HG03103 (cell line): ENCODE data around the gene P2RY11.
A peak's percentile ranks its signal among the peaks of the same experiment; 100 is the strongest.

Experiments
- ATAC-seq: cut with Tn5 transposase; IDR thresholded peaks from one replicate; pipeline ENCODE4 v1.9.1; 2021; ENCODE audit warnings: low read depth; ENCODE audit not compliant: unreplicated experiment

P2RY11 gene, protein sequence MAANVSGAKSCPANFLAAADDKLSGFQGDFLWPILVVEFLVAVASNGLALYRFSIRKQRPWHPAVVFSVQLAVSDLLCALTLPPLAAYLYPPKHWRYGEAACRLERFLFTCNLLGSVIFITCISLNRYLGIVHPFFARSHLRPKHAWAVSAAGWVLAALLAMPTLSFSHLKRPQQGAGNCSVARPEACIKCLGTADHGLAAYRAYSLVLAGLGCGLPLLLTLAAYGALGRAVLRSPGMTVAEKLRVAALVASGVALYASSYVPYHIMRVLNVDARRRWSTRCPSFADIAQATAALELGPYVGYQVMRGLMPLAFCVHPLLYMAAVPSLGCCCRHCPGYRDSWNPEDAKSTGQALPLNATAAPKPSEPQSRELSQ

DNA sequence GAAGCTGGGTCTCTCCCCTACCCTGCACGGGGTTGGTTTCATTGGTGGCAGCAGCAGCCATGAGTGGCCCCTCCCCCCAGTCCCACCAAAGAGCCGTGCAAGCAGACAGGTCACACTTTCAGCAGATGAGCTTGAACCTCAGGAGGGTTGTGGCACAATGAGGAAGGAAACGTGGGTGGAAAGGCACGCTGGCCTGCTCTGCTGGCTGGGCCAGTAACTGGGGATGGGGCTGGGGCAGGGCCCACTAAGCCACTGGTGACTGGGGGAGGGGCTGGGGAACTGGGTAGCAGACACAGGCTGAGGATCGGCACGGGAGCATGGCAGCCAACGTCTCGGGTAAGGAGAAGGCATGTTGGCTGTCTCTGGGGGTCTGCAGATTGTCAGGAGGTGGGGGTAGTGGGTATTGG lies at the start of gene P2RY11:
Gene P2RY11, plus strand, starts transcription at position 289 of the 407 bp plus-strand sequence. Its CDS starts 29 bp downstream, at position 318.
- ATAC-seq = no peak

- ATAC-seq = no peak
These were observed 49.7 kb upstream of the P2RY11 start for GRCh38 chr19:10061717-10062310.

- ATAC-seq = no peak
These were observed 43.3 kb upstream of the P2RY11 start for GRCh38 chr19:10068205-10068604.

DNA sequence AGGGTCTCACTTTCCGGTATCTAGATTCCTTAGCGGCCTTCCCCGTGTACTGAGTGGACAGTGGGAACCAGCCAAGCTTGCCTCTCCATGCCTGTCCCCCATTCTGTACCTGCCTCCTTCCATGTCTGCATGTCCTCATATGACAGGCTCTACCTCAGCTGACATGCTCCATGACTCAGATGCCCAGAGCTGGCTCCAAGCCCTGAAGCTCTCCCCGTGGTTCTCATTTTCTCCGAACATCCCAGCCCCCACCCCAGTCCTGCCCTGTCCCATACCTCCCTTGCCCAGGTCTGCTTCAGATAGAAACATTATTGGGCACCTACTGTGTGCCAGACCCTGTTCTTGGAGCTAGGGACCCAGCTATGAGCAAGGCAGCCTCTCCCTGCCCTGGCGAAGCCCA lies 42.4 kb upstream of the P2RY11 start:
- no peak for ATAC-seq

GRCh38 chr19:10070730-10071446 lies 40.6 kb upstream of the P2RY11 start:
- no peak for ATAC-seq

DNA sequence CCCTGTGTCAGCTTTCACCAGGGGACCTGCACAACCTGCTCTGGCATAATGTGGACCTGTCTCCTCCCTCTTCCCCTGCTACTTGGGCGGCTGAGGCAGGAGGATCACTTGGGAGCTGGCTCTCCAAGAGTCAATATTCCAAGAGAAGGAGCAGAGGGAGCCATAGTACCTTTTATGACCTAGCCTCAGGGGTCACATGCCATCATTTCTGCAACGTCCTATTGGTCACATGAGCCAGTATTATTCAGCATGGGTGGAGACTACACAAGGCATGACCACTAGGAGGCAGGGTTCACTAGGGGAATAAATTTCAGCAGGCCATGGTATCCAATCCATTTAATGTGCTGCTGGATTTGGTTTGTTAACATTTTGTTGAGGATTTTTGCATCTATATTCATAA lies 37.3 kb upstream of the P2RY11 start:
- no peak for ATAC-seq

DNA sequence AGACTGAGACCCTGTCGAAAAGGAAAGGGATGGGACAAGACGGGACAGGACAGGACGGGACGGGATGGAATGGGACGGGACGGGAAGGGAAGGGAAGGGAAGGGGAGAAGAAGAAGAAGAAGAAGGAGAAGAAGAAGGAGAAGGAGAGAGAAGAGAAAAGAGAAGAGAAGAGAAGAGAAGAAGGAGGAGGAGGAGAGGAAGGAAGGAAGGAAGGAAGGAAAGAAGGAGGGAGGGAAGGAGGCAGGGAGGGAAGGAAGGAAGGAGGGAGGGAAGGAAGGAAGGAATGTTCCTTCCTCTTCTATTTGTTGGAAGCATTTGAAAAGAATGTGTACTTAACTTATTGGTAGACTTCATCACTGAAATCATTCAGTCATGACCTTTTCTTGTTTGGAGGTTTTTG lies 35.0 kb upstream of the P2RY11 start:
- ATAC-seq = no peak

- no peak for ATAC-seq
These were observed 33.2 kb upstream of the P2RY11 start for GRCh38 chr19:10078329-10078728.

GRCh38 chr19:10079031-10079453 lies 32.5 kb upstream of the P2RY11 start:
- ATAC-seq = no peak

DNA sequence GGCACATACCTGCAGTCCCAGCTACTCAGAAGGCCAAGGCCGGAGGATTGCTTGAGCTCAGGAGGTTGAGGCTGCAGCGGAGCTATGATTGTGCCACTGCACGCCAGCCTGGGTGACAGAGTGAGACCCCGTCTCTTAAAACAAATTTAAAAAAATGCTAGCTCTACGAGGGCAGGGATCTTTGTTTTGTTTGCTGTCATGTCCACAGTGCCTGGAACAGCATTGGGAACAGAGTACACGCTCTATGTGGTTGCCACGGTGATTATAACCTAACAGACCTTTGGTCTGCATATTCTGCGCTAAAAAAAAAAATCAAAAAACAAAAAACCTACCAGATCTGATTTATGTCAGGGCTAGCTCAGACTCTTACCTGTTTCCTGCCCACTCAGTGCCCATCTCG lies 27.6 kb upstream of the P2RY11 start:
- no peak for ATAC-seq

GRCh38 chr19:10084803-10085202 lies 26.7 kb upstream of the P2RY11 start:
- ATAC-seq = no peak

DNA sequence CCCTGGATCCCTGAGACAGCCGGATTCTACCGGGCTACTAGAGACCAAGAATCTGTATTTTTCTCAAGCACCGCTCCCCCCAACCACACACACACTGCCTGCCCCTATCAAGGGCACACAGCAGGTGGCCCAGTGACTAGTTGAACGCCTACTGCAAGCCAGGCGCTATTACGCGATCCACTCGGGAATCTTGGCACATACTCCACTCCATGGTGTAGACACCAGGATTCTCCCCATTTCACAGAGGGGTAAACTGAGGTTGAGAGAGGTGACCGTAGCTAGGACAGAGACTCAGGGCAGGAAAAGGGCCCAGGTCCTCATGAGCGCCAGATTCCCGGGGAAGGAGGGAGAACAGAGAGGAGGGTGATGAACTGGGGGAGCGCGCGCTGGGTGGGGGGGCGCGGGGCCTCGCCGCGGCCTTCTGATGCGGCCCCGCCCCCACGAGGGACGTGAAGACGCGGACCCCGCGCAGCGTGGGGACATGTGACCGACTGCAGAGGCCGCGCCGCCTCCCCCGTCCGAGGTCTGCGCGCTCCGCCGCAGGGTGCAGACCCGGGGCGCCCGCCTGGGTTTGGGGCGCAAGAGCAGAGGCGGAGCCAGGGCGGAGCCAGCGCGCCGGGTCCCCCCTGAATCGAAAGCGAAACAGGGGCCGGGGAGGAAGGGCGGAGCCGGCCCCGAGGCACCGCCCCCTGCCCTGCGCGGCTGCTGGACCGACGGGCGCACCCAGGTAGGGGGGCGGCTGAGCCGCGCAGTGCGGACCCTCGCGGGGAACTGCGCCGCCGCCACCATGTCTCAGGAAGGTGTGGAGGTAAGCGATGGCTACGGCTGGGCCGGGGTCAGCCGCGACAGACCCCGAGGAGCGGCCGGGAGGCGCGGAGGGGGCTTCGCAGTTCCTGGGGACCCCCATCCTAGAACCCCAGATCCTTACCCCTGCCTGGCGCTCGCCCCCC lies 25.6 kb upstream of the P2RY11 start, which contains the start of gene SHFL:
Gene SHFL, plus strand, starts transcription at position 677 of the 950 bp plus-strand sequence. Its CDS starts 111 bp downstream, at position 788.
- peak; percentile 62 for ATAC-seq

GRCh38 chr19:10086591-10087192 lies 24.8 kb upstream of the P2RY11 start:
- ATAC-seq = no peak

DNA sequence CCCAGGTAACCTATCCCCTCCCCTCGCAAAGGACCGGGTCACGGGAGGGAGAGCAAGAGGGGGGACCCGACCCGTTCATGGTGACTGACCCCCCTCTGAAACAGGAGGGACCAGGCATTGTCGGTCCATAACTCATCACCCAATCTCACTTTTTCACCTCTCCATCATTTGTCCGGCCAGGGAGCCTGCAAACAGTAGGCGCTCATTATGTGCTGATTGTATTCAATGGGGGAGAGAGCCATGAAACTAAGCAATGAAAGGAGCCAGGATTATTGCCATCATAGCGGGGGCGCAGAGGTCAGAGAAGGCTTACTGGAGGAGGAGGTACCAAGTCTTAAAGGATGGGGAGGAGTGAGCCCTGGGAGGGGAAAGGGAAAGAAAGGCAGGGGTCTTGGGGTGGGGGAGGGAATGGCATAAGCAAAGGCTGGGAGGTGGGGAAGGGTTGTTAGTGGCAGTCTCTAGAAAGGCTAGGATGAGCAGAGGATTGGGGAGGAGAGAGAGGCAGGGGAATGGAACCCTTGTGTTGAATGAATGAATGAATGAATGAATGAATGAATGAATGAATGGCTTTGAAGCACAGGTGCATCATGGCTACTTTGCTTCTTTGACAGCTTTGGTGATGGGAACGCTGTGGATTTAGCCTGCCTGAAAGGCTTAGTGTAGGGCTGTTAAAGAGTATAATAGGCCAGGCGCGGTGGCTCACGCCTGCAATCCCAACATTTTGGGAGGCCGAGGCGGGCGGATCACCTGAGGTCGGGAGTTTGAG lies 24.0 kb upstream of the P2RY11 start:
- no peak for ATAC-seq

GRCh38 chr19:10088949-10089554 lies 22.4 kb upstream of the P2RY11 start:
- no peak for ATAC-seq

GRCh38 chr19:10089801-10090375 lies 21.6 kb upstream of the P2RY11 start:
- no peak for ATAC-seq

DNA sequence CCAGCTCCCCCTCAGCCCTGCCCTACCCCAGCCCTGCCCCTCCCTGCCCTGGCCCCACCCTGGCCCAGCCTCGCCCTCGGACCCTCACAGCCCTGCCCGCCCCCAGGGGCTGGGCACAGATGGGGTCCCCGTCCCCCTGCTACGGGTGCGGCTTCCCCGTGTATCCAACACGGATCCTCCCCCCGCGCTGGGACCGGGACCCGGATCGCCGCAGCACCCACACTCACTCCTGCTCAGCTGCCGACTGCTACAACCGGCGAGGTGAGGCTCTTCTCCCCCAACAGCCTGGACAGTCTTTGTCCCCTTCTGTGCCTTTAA lies 20.2 kb upstream of the P2RY11 start:
- no peak for ATAC-seq

DNA sequence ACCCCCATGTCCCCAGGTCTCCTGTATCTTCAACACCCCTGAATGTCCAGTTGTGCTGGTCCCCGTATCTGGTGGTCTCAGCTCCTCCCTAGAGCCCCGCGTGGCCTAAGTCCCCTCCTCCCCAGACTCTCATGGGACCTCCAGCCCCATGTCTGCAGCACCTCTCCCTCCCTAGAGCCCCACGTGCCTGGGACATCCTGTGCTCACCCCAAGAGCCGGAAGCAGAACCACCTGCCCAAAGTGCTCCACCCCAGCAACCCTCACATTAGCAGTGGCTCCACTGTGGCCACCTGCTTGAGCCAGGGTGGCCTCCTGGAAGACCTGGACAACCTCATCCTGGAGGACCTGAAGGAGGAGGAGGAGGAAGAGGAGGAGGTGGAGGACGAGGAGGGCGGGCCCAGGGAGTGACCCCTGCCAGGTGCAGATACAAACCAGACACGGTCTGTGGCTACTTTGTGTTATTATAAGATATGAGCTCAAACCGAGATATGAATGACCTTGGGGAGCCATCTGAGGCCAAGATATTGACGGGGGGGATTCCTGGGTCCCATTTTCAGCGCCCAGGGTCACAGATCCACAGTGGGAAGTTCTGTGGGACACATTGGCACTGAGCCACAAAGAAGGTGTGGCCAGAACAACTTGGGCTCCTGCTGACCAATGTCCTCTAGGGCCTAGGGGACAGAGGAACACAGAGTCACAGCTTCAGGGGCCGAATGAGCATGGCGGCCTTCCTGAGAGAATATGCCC lies 19.4 kb upstream of the P2RY11 start:
- no peak for ATAC-seq
